GM04503 (cell line): ENCODE results near the gene DMBX1.

ENCODE experiments used
- DNase-seq: peaks from one replicate; pipeline ENCODE4 v3.0.0-alpha.2; 2012; ENCODE audit warnings: low read depth

The DMBX1 gene

DNA sequence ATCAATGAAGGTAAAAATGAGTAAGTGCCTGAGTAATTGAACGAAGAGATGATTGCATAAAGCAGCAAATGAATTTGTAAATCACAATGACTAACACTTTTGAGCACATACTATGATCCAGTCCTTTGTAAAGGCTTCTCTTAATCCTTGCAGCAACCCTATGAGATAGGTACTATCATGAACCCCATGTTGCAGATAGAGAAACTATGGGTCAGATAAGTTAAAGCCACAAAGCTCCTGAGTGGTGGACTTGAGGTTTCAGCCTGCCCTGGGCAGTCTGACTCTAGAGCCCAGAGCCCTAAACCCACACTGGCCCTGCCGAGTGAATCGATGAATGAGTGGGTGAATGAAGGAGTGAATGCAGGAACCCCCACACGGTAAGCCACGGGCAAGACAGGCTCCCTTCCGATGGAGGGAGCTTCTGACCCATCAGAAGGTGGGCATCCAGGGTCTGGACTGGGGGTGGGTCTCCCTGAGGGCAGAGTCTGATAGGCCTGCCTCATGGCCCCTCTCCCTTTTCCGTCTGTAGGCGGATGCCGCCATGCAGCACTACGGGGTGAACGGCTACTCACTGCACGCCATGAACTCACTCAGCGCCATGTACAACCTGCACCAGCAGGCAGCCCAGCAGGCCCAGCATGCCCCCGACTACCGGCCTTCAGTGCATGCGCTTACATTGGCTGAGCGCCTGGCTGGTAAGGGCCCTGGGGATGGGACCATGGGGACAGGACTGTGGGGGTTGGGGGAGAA, 17.0 kb downstream of the DMBX1 start:
- no peak for DNase-seq

DNA sequence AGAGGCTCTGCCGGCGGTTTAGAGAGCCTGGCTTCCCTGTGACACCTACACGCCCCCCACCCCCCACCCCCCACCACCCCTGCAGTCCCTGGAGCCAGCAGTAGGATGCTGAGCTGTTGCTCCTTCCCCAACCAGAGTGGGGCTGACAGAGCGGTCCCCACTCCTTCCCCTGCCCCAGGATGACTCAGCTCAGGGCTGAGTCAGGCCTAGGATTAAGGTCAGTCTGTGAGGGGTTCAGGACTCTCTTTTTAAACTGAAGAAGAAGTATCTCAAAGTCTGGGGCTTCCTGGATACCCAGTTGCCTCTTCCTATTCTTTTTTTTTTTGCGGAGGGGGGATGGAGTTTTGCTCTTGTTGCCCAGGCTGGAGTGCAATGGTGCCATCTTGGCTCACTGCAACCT, 19.1 kb downstream of the DMBX1 start:
- no peak for DNase-seq

DNA sequence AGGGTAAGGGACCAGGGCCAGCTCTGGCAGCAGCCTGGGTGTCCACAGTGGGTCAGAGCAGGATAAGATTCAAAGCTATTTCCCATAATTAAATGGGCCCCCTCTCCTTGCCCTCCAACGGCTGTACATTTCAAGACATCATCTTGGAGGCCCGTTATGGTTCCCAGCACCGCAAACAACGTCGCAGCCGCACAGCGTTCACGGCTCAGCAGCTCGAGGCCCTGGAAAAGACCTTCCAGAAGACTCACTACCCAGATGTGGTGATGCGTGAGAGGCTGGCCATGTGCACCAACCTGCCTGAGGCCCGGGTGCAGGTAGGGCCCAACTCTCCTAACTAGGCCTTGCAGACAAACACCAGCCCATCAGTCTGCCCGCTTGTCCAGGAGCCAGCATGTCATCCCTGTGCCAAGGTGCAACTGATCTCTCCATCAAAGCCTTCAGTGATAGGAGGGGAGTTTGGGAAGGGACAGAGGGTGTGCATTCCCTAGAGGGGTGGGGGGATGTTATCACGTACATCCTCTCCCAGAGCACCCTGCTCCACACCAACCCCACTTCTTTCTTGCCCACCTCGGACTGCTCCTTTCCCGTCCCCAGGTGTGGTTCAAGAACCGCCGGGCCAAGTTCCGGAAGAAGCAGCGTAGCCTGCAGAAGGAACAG, 20.8 kb downstream of the DMBX1 start:
- no peak for DNase-seq

DNA sequence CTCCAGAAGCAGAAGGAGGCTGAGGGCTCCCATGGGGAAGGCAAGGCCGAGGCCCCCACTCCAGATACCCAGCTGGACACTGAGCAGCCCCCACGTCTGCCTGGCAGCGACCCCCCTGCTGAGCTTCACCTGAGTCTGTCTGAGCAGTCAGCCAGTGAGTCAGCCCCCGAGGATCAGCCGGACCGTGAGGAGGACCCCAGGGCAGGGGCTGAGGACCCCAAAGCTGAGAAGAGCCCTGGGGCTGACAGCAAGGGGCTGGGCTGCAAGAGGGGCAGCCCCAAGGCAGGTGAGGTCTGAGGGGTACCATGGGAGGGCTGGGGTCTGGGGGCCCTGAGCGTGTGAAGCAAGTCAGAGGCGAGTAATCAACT, 21.3 kb downstream of the DMBX1 start:
- DNase-seq = no peak

DNA sequence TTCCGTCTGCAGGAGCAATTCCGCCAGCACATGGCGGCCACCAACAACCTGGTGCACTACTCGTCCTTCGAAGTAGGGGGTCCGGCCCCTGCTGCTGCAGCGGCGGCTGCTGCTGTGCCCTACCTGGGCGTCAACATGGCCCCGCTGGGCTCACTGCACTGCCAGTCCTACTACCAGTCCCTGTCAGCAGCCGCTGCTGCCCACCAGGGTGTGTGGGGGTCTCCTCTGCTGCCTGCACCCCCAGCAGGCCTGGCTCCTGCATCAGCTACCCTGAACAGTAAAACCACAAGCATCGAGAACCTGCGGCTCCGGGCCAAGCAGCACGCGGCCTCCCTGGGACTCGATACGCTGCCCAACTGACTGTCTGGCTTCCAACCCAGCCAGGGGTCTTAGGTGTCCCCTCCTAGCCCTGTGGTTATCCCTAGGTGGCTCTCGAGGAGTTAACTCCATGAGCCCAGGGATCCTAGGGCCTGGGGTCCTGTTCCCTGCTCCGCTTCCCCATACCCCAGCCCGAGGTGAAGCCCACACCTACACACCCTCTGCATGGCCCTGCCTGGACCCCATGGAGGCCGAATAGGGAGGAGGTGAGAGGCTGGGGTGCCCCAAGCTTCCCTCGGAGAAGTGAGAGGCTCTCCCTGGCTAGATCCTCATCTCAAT, 22.6 kb downstream of the DMBX1 start:
- no peak for DNase-seq

DNA sequence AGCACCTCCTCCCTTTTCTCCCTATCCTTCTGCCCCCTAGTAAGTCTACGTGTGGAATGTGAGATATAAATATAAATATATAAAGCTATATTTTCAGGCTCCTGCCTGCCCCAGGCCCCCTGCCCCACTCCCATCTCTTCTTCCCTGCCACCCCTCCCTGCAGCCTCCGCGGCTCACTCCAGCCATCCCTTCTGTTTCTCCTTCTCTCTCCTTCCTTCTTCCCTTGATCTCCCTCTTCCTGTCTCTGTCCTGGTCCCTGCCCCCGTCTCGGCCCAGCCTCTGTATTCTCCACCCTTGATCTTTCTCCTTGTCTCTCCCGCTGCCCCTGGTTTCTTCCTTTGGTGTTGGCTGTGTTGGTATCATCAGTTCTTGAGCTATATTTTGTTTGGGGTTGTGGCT, 23.2 kb downstream of the DMBX1 start:
- DNase-seq = no peak

DNA sequence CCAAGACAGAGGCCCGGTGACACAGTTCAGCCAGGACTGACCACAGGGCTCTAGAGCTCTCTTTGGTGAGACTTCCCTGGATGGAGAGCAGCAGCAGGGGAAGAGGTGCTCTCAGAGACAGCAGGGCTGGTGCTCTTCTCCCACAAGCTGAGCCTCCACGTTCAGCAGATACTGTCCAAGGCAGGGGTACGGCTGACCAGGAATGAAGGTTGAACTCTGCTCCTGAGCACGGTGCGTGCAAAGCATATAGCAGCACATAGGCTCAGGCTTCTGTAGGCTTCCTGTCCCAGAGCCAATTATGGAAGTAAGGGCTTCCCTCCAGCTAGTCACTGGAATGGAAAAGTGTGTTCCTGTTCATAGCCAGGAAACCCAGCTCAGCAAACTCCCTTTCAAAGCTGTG, 23.9 kb downstream of the DMBX1 start:
- DNase-seq = no peak

DNA sequence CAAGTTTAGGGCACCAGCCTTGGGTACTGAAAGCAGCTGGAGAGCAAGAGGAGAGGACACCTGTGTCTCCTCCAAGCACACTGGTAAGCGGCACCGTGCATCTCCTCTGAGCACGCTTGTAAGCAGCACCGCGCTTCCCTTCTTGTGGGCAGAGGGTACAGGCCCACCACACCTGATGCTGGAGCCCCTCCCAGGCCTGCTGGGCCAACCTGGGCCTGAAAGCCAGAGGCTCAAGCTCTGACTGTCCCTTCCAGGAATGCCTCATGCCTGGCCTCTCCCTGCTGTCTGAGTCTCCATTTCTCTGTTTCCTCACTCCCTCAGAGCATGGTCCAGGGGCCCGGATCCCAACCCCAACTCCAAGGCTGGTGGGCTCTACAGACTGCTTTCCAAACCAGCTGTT, 25.9 kb downstream of the DMBX1 start:
- DNase-seq = no peak

DNA sequence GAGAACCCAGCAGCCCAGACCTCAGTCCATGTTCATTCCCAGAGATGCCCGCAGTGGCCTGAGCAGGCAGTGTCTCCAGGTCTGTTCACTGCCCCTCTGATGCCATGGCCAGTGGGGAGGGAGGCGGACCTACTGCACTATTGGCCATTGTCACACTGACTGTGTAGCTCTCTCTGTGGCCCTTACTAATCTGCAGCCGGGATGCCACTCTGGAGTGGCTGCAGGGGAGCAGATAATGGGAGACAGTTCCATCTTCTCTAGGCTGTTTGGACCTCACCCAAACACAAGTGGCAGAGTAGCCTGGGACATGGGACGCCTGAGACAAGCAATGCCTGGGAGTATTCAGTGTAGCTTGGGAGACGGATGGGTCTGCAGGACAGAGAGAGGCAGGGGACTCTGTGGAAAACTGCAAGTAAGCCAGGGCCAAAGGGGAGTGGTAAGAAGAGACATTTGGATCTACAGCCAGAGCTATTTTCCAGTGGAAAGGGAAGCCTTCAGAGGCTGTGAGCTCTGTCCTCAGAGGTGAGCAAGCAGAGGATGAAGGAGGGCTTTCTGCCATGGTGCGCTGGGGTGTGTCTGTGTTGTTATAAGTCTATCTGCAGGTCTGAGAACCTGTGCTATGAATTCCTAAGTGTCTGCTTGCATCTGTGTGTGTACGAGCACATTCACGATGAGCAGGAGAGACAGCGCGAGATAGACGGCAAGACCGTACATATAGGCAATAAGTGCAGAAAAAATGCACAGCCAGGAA, 26.7 kb downstream of the DMBX1 start:
- no peak for DNase-seq

DNA sequence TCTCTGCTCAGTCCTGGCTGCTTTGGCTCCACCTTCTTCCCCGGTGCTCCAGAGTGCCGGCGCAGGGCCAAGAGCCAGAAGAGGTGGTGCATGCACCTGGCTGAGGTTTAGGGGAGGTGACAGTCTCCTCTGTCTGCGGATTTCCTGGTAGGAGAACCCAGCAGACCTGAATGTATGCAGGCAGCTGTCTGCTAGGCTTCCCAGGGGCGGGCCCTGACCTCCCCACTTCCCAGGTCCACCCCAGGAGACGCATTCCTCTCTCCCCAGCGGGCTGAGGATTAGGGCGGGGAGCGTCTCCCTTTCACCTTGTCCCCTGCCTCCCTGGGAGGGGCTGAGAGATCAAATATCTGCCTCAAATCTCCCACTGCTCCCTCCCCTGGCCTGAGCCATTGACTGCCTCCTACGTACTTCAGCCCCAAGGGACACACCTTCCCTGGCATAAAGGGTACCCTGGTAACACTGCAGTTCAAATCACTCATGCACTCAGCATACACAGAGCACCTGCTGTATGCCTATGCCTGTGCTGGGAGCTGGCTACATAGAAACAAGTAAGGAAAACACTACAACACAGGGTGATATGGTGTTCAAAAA, 27.5 kb downstream of the DMBX1 start:
- no peak for DNase-seq

DNA sequence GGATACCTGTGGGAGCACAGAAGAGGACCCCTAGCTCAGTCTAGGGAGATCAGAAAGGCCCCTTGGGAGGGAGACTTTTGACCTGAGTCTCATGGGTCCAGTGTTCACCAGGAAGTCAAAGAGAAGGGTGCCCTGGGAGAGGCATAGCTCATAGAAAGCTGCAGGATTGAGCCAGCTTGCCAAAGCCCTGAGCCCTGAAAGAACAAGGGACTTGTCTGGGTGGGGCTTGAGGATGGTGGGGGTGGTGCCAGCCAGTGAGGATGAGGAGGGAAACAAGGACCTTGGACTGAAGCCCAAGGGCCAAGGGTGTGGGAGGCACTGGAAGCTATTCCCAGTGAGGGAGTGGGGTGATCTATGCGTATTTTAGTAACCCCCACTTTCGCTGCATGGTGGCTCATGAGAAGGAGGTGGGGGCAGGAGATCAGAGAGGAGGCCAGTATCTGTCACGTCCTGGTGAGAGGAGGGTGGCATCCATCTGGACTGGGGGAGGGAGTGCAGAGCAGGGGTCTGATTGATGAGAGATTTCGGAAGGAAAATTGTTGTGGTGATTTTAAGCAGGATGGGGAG, 28.4 kb downstream of the DMBX1 start:
- DNase-seq = no peak

DNA sequence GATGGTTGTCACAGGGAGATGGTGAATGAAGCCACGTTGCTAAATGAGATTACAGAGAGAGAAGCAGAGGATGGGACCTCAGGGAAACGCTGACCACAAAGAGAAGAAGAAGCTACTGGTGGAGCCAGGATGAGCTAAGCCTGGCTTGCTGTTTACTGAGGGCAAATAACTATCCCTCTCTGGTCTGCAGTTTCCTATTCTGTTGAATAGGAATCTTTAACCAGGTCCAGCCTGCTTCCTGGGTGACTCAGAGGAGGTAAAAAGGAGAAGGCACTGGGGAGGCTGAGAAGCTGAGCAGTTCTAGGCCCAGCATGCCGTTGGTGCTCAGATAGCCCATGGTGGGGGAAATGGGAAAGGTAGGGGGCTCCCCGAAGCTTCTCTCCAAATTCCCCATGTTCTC, 29.6 kb downstream of the DMBX1 start:
- DNase-seq = no peak

DNA sequence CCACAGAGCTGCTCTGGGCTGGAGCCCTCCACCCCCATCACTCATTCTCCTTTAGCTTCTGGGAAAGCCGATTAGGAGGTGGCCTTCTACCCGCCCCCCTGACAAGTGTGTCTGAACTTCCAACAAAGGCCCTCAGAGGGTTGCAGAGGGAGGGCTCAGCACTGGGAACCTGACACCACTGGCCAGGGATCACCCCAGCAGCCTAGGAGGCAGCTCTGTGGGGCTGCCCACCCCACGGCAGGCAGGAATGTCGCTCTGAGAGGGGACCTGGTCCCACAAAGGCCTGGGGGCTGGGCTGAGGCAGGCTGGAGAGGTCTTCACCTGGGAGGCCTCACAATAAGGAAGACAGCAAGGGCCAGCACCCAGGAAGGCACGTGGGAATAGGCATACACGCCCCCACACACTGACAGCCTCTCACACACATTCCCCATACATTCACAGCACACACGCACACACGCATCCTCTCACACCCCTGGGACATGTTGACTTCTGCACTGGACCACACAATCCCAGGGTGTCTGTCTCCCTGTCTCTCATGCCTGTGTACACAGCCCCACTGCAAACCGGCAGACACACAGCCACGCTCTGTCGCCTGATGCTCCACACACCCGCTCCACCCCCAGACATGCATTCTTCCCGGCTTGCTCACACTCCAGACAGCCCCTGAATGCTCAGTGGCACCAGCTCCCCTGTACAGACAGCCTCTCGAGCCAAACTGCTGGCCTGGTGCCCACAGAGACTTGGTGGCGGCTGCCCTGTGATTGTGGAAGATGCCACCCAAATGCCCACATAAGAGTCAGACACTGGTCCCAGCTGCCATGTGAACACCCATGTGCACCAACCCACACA, 30.7 kb downstream of the DMBX1 start:
- peak; percentile 44 for DNase-seq

DNA sequence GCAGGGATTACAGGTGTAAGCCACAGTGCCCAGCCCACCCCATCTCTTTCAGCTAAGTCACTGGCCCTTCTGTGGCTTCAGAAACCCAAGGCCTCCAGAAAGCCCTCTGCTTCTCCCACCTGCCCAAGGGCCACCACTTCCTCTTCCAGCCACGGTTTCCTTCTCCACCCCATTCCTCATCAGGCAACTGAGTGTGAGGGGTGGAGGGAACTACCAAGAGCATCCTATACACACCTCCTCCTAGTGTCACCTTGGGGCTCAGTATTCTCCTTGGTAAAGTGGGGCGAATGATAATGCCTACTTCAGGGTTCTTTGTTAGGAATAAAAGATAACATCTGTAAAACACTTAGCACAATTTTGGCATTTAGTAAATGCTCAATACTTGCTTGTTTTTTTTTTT, 31.8 kb downstream of the DMBX1 start:
- no peak for DNase-seq

DNA sequence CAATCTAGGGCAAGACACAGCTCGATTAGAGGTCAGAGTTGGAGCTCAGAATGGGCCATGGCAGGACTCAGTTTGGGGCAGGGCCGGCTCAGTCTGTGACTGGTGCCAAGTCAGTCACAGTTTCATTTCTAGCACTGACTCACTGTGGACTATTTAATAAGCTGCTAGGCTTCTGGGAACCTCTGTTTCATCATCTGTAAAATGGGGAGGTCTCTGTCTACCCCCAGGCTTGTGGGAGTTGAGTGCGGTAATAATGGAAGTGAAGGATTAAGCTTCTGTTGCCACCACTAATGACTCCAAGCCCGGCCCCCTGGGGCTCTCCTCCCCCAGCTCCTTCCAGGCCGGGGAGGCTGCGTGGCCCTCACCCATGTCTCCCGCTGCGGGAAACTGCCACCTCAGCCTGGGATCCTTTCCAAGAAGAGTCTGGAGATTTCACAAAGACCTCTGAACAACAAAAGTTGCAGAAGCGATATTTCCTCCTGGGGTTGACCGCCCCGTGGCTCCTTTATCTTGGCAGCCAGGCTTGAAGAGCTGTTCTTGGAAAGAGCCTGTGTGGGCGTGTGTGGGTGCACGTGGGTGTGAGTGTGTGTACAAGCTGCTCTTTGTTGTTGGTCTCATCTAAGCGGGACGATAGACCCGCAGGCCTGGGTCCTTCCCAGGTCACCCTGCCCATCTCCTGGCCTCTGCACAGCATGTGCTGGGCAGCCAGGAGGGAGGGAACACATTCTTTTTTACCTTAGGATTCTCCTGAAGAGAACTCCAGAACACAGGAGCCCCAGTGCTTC, 32.7 kb downstream of the DMBX1 start:
- peak; percentile 53 for DNase-seq

DNA sequence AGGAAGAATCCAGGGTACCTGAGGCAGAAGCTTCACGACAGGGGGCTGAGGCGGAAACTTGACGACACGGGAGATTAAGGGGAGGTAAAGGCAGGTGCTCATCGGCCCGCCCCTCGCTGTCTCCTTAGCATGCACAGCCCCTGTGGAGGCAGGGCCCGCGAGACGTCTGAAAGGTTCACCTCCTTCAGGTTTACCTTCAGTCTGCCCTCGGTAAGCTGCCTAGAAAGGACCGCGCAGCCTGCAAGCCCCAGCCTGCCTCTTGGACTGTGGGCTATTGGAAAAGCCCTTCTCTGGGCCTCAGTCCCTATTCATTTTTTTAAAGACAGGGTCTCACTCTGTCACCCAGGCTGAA, 33.3 kb downstream of the DMBX1 start:
- DNase-seq = no peak

DNA sequence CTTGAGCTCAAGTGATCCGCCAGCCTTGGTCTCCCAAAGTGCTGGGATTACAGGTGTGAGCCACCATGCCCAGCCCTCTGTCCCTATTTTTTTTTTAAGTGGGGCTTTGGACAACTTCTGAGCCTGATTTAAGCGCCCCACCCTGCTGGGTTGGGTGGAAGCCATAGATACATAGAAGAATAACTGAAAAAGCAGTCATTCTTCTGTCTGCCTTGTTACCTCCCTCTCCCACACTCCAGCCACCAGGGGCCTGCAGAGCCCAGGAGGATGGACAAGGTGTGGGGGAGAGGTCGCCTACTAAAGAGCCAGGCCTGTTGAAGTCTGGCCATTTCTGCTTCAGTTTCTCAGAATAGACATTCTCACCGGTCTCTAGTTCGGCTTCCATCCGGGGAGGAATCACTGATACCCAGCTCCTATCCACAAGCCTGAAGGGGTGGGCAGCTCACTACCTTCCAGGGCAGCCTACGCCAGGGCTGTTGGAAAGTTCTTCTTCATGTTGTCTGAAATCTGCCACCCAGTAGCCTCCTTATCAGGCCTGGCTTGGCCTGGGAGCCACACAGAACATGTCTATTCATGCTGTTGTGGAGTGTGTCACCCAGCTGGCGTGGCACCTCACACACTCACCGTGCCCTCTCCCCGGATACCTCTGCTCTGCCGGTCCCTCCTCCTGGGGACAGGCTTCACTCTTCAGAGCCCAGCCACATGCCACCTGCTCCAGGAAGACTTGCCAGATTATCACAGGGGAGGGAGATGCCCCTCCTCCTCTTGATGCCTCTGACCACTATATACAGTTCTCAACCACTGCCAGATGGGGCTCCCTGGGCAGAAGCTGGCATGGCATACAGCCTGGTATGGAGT, 34.1 kb downstream of the DMBX1 start:
- DNase-seq = no peak

DNA sequence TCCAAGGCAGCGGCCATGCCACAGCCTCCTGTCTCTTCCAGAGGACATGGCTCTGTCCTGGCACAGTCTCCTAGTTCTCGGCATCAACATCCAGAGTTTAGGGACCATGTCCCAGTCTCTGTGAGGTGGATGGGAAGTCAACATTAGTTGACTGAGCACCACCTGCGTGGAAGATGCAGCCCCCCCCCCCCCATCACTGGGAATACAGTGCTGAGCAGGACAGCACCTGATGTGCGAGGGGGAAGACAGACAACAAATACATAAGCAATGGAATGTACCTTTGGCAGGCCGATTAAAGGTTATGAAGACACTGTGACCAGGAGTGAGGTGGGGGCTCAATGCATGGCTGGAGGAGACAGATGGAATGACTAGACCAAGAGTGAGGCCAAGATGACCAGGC, 35.2 kb downstream of the DMBX1 start:
- no peak for DNase-seq

DNA sequence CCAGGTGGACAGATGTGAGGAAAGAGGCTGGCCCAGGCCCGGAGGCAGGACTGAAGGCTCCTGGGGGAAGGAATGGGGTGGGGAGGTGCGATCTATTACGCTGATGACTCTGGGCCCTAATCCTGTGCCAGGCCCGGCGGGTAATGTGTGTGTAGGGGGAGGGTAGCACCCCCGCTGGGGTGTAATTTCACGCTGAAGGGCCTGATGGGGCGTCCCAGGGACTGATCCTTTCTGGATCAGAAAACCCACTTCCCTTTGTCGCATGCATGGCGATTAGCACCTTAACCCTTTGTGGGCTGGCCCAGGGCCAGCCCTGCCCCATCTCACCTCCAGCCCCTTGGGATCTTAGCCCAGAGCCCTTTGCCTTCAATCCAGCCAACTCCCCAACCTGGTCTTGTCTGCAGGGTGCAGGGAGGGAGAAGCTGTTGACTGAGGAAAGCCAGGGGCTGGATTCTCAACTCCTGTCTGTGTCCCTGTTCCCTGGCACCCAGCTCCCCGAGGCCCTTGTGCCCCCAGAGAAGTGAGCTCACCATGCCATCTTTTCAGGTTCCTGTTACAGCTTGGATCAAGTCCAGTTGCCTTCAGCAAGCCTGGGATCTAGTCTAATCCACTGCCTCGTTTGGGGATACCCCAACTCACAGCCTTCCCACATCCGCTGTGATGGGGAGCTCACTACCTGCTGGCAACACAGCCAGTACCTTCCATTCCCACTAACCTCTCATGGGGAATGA, 35.8 kb downstream of the DMBX1 start:
- DNase-seq = no peak
